ENCODE data around the gene RFPL3.
"Not testable (repeated sequence)": the region's sequence is repeated elsewhere in the genome, so short reads cannot be mapped to it uniquely, and the experiment has no call there.

RFPL3 gene

DNA sequence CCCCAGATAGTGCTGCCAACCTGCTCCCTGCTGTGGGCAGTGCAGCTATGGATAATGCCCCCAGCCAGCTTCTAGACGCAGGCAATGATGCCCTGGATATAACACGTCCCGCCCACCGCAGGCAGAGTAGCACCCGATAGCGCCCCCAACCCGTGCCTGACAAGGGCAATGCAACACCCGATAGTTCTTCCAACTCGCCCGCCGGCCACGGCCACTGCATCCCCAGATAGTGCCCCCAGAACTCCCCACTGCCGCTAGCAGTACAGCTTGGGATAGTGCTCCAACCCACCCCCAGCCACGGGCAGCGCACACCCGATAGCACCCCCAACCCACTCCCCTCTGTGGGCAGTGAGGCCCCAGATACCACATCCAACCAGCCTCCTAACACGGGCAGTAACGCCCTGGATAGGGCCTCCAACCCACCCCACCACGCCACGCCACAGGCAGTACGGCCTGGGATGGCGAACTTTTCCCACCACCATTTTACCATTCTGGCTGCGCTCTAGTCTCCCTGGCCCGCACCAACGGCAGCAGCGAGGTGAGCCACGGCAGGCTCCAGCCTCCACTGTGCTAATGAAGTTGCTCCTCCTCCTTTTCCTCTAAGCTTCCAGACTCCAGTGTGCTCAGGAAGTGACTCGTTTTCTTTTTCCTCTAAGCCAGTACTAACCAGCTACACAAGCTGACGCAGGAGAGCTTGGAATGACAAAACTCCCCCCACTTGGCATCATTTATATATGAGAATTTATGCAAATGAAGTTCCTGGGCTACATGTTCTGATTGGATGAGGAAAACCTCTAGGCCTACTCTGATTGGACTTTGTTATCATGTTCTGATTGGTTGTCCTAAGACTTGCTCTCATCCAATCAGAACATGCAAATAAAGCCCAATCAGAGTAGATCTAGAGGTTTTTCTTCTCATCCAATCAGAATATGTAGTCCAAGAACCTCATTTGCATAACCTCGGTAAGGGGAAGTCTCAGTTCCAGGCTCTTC, 3.0 kb upstream of the RFPL3 start:
- DNase-seq, result no peak

- peak; percentile 3 for DNase-seq
These were observed 1.9 kb upstream of the RFPL3 start for GRCh38 chr22:32355760-32356159.

- DNase-seq, result not testable (repeated sequence)
These were observed 2.4 kb downstream of the RFPL3 start for GRCh38 chr22:32360096-32360495.

- no peak for DNase-seq
These were observed 3.6 kb downstream of the RFPL3 start for GRCh38 chr22:32361257-32361656.

GRCh38 chr22:32364210-32364609, 6.5 kb downstream of the RFPL3 start:
- DNase-seq, result no peak

DNA sequence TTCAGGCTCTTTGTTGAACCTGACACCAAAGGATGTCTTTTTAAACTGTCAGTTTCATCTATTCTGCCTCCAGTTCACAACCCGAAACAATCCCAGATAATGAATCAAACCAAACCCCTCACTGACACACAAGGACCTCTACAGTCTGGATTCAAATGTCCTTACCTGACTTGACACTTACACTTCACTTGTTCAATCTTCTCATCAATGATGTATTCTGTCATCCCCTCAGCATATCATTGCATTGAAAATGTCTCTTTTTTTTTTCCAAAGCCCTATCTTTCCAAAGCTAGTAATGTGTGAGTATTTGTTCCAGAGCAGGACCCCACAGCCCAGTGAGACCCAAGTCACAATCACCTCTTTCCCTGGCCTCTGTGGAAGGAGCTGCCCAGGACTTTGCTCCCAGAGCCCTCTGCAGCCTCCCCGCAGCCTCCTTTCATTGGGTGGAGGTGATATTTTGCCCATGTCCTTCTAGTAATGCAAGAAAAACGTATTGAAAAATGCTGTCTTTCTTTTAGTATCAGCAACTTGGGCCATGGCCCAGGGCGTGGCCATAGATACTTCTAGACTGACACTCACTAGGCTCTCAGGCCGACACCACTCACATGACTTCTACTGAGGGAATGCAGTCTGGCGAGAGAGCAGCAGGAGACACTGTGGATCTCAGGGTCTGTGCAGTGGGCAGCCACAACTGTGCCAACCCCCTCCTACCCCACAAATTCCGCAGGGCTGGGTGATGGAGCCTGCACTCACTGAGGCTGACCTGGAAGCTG, 18.2 kb downstream of the RFPL3 start:
- DNase-seq, result no peak

GRCh38 chr22:32376681-32377080, 19.0 kb downstream of the RFPL3 start:
- no peak for DNase-seq

GRCh38 chr22:32378707-32379272, 21.1 kb downstream of the RFPL3 start:
- DNase-seq, result peak; percentile 62

DNA sequence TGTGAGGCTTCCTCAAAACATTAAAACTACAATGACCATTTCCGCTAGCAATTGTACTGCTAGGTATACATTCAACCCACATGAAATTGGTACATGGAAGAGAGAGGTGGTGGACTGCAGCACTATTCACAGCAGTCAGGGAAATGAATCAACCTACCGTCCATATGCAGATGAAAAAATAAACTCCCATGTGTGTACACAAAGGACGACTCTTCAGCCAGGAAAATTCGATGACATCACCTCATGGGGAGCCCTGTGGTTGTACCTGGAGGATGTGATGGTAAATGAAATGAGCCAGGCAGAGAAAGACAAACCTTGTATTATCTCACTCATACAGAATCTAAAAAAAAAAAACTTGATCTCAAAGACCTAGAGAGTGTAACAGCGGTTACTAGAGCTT, 23.3 kb downstream of the RFPL3 start:
- DNase-seq, result no peak

GRCh38 chr22:32385681-32386080, 28.0 kb downstream of the RFPL3 start:
- DNase-seq, result no peak

GRCh38 chr22:32389685-32390084, 32.0 kb downstream of the RFPL3 start:
- DNase-seq, result peak; percentile 37

DNA sequence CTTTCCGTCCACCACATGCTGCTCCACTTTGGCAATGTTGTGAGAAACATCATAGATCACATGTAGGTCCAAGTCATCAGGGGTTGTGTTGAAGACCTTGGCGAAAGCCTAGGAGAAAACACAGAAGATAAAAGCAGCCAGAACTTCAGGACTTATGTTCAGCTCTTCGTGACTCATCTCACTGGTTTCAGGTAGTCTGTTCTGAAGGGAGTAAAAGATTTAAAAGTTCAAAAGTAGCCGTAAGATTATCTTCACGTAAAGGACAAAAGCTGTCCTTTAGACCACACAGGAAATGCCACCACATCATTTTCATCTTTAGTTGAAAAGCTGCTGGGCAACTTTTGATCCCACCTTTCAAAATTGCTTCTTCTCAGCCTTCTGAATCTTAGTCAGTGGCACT, 37.4 kb downstream of the RFPL3 start:
- no peak for DNase-seq

GRCh38 chr22:32396255-32396654, 38.6 kb downstream of the RFPL3 start:
- no peak for DNase-seq

DNA sequence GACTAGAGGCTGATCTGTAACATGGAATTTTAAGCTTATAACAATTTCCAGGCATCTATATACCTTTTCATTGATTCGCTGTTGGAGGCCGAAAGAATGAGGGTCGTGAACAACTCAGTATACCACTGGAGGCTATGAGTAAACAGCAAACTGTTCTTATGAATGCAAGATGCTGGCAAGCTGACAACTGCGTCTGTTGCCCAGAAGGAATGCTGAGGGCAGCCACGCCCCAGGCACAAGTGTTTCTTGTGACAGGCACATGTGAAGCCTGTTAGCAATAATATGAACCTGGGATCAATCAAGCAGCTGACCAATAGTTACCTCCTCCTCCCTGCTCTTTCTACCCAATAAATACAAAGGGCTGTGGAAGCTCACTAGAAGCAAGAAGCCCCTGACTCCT, 39.1 kb downstream of the RFPL3 start:
- DNase-seq, result no peak

DNA sequence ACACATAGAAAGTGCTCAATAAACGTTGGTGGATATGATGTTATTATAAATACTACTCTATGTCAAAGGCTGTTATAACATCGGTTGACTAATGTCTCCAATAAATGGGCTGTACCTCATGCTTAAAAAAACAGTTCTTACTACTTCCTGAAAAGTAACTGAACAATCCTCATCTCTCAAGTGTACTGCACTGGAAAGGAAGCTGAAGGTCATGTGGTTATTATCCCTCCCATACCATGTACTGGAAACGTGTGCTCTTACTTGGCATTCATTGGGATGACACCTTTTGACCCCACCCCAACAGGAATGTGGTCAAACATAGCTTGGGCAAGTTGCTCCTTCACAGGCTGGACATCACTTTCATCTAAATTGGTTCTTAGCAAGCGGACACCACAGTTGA, 43.8 kb downstream of the RFPL3 start:
- DNase-seq, result no peak

GRCh38 chr22:32404021-32404420, 46.4 kb downstream of the RFPL3 start:
- DNase-seq, result no peak

- DNase-seq, result no peak
These were observed 49.6 kb downstream of the RFPL3 start for GRCh38 chr22:32407312-32407711.

DNA sequence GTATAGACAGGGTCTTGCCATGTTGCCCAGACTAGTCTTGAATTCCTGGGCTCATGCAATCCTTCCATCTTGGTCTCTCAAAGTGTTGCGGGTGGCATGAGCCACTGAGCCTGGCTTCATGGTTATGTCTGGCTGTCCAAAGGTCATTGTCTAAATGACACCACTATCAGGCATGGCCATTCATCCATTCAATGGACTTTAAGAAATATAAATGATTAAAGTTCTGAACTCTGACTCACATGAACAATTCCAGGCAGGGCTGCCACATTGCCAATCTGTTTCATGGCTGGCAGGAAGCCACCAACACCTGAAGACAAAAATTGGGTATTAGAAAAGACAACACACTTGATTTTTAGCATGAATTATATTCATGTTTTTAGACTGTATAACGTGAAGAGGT, 50.3 kb downstream of the RFPL3 start:
- no peak for DNase-seq

GRCh38 chr22:32409977-32410376, 52.3 kb downstream of the RFPL3 start:
- DNase-seq, result no peak

DNA sequence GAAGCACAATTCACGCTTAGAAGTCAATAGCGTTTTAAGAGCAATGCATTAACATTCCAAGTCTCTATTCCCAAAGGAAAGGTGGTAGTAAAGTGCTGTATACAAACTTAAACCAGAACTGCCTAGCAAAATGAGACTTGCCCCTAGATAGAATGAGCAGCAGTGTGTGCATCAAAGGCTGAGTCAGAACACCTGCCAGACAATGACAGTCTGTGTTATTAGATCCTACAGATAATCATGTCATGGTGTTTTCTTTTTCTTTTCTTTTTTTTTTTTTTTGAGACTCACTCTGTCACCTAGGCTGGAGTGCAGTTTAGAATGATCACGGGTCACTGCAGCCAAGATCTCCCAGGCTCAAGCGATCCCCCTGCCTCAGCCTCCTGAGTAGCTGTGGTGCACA, 52.8 kb downstream of the RFPL3 start:
- DNase-seq, result no peak

Data from OCI-M1 (cell line).